Cardiac atrium fibroblast (primary cell): ENCODE results near the gene CDNF. TPM values are rescaled to one million over a fixed set of nuclear protein-coding genes. Genes with fewer than 3 reads are reported as not detected.

Experiments used
- total RNA-seq: library from RNA; depleted of rRNA; stranded (reverse); fragments of >200 nt; gene quantifications from 2 replicates; pipeline ENCODE4 v1.2.3, GENCODE V29; 2015

The CDNF gene
- 0.36 and 3.6 TPM in 2 replicates for total RNA-seq

DNA sequence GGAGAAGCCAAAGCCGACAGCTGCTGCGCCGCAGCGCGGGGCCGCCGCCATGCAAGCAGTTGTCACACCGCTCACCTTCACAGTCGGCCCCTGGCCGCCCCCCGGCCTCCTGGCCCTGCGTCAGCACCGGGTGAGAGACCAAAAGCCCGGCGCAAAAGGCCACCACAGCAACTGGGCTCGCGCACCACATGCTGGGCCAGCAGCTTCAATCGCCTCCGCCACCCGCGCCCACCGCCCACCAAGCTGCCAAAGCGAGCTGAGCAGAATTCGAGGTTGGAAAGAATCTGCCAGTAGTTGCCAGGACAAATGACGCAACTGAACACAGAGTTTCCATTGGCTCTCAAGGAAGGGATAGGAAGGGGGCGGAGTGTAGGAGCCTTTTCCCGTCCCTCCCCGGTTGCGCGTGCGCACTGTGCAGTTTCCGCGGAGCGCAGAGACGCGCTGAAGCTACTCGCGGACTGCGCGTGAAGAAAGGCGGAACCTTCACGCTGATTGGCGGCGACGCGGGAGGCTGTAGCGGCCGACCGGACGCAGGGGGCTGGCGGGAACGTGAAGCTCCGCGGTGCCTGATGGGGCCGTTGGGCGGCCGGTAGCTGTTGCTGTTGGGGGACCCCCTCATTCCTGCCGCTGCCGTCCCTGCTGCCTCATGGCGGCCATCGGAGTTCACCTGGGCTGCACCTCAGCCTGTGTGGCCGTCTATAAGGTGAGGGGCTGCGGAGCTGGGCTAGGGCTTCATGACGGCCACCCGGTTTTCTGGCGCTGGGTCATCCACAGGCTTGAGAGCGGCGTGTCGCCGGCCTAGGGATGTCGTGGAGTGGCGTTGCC, at the start of gene CDNF, which contains the start of the genes HSPA14 and MSANTD7:
Gene CDNF (minus strand): TSS at position 281 of the 825 bp plus-strand sequence. CDS start 91 bp downstream, at position 190.
Gene HSPA14 (plus strand): TSS at position 550 of the 825 bp plus-strand sequence. CDS start 97 bp downstream, at position 647.
Gene MSANTD7 (plus strand): TSS at position 550 of the 825 bp plus-strand sequence. CDS start 3,979 bp downstream, outside the sequence.

DNA sequence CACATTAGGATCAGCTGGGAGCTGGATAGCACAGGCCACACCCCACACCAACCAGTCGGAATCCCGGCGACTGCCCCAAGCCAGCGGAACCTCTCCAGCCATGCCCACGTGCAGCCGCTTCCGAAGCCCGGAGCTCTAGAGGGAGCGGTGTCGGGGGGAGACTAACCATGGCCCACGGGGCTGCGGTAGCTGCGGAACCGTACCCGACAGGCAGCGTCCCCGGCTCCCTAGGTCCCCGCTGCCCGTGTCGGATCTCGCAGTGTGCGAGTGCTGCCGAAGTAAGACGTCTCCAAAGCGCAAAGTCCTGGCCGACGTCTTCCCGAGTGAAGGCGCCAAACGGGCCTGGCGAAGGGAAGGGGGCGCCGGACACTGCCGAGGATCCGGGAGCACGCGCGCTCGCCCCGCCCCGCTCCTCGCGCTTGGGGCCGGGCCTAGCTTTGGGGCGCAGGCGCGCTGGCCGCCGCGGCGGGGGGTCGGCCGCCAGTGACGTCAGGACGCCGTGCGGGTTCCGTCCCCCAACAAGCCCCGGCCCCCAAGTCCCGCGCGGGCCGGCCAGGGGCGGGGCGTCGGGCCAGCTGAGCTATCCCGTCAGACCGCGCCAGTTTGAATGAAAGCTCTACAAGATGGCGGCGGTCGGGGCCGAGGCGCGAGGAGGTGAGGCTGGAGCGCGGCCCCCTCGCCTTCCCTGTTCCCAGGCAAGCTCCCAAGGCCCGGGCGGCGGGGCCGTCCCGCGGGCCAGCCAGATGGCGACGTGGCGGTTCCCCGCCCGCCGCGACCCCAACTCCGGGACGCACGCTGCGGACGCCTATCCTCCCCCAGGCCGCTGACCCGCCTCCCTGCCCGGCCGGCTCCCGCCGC, 40.7 kb upstream of the CDNF start, which contains the start of gene SUV39H2:
Gene SUV39H2 (plus strand): TSS at position 601 of the 858 bp plus-strand sequence. CDS start 23 bp downstream, at position 624.

DNA sequence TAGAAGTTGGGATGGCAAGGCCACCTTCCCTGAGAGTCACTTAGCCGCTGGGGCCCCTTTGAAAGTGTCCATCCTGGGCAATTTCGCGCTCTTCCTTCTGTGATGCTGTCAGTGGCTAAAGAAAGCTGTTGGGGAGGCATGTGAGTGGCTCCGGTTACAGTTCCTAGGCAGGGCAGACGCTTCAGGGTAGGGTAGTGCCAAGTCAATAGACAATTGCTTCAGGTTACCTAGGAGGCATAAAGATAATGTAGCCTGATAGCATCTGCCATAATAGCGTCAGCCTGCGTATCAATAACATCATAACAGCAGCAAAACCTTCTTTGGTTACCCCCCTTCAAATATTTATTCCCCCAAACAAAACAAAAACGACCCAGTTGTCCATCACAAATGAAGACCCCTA, 63.0 kb downstream of the CDNF start, which contains the start of gene FAM107B:
Gene FAM107B (minus strand): TSS at position 101 of the 400 bp plus-strand sequence. CDS start 234 bp downstream, outside the sequence.

Other genes with a start within 250 kb of the CDNF start
- gene FAM107B, start 63.1 kb downstream of the CDNF start, total RNA-seq, result 7.9 and 15.3 TPM in 2 replicates
- 7.0 and 9.2 TPM in 2 replicates for gene HSPA14, start 269 bp upstream of the CDNF start, total RNA-seq
- gene MSANTD7, start 269 bp upstream of the CDNF start, total RNA-seq, result 10.3 and 15.1 TPM in 2 replicates
- gene SUV39H2, start 40.8 kb upstream of the CDNF start, total RNA-seq, result 6.1 and 9.7 TPM in 2 replicates
- 4.2 and 4.3 TPM in 2 replicates for gene DCLRE1C, start 116.1 kb upstream of the CDNF start, total RNA-seq
- not detected in 2 replicates for gene MEIG1, start 121.4 kb upstream of the CDNF start, total RNA-seq
- gene OLAH, start 205.9 kb upstream of the CDNF start, total RNA-seq, result under 0.01 and 1.6 TPM in 2 replicates